Activated CD8-positive, alpha-beta memory T cell treated with anti-CD3 and anti-CD28 coated beads for 36 hours (primary cell): ENCODE data around the gene UBLCP1. TPM values are rescaled to one million over a fixed set of nuclear protein-coding genes. Genes with fewer than 3 reads are reported as not detected.
"Not testable (repeated sequence)": the region's sequence is repeated elsewhere in the genome, so short reads cannot be mapped to it uniquely, and the experiment has no call there.

Experiments used
- CTCF ChIA-PET: fragments of 350-600 bp; sonication (Branson Sonifier 250); formaldehyde crosslinking; loops from one replicate; lab custom pipeline; 2021; ENCODE audit warnings: antibody characterized with exemption; lab: Charles Lee
- POLR2A ChIA-PET: fragments of 350-600 bp; sonication (Branson Sonifier 250); formaldehyde crosslinking; loops from one replicate; lab custom pipeline; 2021; ENCODE audit warnings: antibody characterized with exemption; lab: Charles Lee
- total RNA-seq, 2 experiments: library from RNA; stranded (reverse); gene quantifications; one replicate each; pipeline ENCODE4 v1.2.3, GENCODE V29; 2021

Gene UBLCP1
- total RNA-seq, 2 experiments from 2014 or later, result 40.5 to 41.7 TPM

- POLR2A ChIA-PET, CTCF ChIA-PET: not testable (repeated sequence)
Measured at GRCh38 chr5:159301929-159302860, 39.1 kb downstream of the UBLCP1 start.

GRCh38 chr5:159303286-159303685 is 40.2 kb downstream of the UBLCP1 start:
- ChIA-PET CTCF (no interaction called here), POLR2A (no interaction called here)

- ChIA-PET CTCF (no interaction called here), POLR2A (interaction anchor here (0.6 kb wide), 1 partner anchor 70 kb away, joined by 3 read pairs; no protein-coding TSS in a partner anchor)
Measured at GRCh38 chr5:159304961-159305595, 42.0 kb downstream of the UBLCP1 start.

- POLR2A ChIA-PET, result no interaction called here
- CTCF ChIA-PET, result interaction anchor here (1.3 kb wide), 1 partner anchor 153 kb away, joined by 6 read pairs; no protein-coding TSS in a partner anchor
Measured at GRCh38 chr5:159309689-159310433, 46.8 kb downstream of the UBLCP1 start.

GRCh38 chr5:159310511-159310910 is 47.4 kb downstream of the UBLCP1 start:
- ChIA-PET POLR2A (no interaction called here), CTCF (interaction anchor here (1.2 to 1.3 kb wide), 2 partner anchors 24 to 154 kb away, joined by 3 to 6 read pairs; no protein-coding TSS in a partner anchor)

GRCh38 chr5:159311063-159311462 is 48.0 kb downstream of the UBLCP1 start:
- CTCF ChIA-PET, result interaction anchor here (1.2 to 1.3 kb wide), 2 partner anchors 25 to 154 kb away, joined by 3 to 6 read pairs; no protein-coding TSS in a partner anchor
- POLR2A ChIA-PET, result no interaction called here

GRCh38 chr5:159313197-159313596 is 50.1 kb downstream of the UBLCP1 start:
- POLR2A ChIA-PET, result no interaction called here
- CTCF ChIA-PET, result no interaction called here

GRCh38 chr5:159316519-159317383 is 53.7 kb downstream of the UBLCP1 start:
- CTCF ChIA-PET, result interaction anchor here (1.1 to 1.8 kb wide), 3 partner anchors 10 to 161 kb away, joined by 3 to 10 read pairs (median 5); no protein-coding TSS in a partner anchor
- POLR2A ChIA-PET, result no interaction called here

GRCh38 chr5:159317849-159318248 is 54.8 kb downstream of the UBLCP1 start:
- ChIA-PET POLR2A (no interaction called here), CTCF (interaction anchor here (1.8 kb wide), 1 partner anchor 161 kb away, joined by 10 read pairs; no protein-coding TSS in a partner anchor)

GRCh38 chr5:159318448-159318847 is 55.4 kb downstream of the UBLCP1 start:
- ChIA-PET POLR2A (no interaction called here), CTCF (no interaction called here)

GRCh38 chr5:159319363-159319762 is 56.3 kb downstream of the UBLCP1 start:
- ChIA-PET CTCF (no interaction called here), POLR2A (no interaction called here)

- ChIA-PET POLR2A (no interaction called here), CTCF (no interaction called here)
Measured at GRCh38 chr5:159319832-159320231, 56.7 kb downstream of the UBLCP1 start.

GRCh38 chr5:159322180-159322579 is 59.1 kb downstream of the UBLCP1 start:
- CTCF ChIA-PET, result interaction anchor here (1.6 kb wide), 1 partner anchor 165 kb away, joined by 4 read pairs; no protein-coding TSS in a partner anchor

GRCh38 chr5:159324102-159324755 is 61.1 kb downstream of the UBLCP1 start:
- CTCF ChIA-PET, result interaction anchor here (0.6 kb wide), 1 partner anchor 850 kb away, joined by 3 read pairs; no protein-coding TSS in a partner anchor
- POLR2A ChIA-PET, result no interaction called here

More at GRCh38 chr5:159322180-159322579, 59.1 kb downstream of the UBLCP1 start:
- POLR2A ChIA-PET, result no interaction called here

- POLR2A ChIA-PET, result no interaction called here
- CTCF ChIA-PET, result no interaction called here
Measured at GRCh38 chr5:159324986-159325385, 61.9 kb downstream of the UBLCP1 start.

- CTCF ChIA-PET, result no interaction called here
Measured at GRCh38 chr5:159330131-159330800, 67.2 kb downstream of the UBLCP1 start, which contains the start of gene IL12B. TSS of gene IL12B (minus strand) at chr5:159330487. CDS start at chr5:159326782, 3,705 bp downstream.

More at GRCh38 chr5:159330131-159330800, 67.2 kb downstream of the UBLCP1 start, which contains the start of gene IL12B:
- POLR2A ChIA-PET, result no interaction called here
